Stimulated activated CD4-positive, alpha-beta T cell treated with anti-CD3 and anti-CD28 coated beads, Interleukin-1b, Interleukin-23, amount 100 ng/mL, for 1 hour (primary cell): Measurements from ENCODE around the gene COA1.
"Not testable (repeated sequence)": the region's sequence is repeated elsewhere in the genome, so short reads cannot be mapped to it uniquely, and the experiment has no call there.

Experiments
- DNase-seq, 2 donors: peaks; one replicate each; pipeline ENCODE4 v3.0.0-alpha.2; 2020; ENCODE audit warnings: low read depth in 2 of 2

The COA1 gene

DNA sequence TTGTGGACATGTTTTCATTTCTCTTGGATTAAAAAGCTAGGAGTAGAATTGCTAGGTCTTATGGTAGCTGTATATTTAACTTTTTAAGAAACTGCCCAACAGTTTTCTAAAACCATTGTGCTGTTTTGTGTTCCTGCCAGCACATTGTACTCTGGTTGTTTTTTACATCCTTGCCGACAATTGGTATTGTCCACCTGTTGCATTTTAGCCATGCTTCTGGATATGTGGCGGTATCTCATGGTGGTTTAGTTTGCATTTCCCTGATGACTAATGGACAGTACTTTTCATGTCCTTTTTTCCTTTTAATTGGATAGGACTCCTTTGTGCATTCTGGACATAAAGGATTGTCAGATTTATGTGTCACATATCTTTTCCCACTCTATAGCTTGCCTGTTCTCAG lies 100.9 kb downstream of the COA1 start:
- DNase-seq, result no peak

DNA sequence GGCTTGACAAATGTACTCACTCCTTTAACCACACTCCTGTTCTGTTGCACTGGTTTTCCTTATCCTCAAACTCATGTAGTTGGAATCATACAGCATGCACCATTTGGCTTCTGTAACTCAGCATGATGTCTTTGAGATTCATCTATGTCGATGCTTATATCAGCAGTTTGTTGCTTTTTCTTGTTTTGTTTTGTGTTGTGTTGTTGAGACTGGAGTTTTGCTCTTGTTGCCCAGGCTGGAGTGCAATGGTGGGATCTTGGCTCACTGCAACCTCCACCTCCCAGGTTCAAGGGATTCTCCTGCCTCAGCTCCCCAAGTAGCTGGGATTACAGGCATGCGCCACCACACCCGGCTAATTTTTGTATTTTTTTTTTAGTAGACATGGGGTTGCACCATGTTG lies 101.5 kb downstream of the COA1 start:
- DNase-seq, result not testable (repeated sequence)

DNA sequence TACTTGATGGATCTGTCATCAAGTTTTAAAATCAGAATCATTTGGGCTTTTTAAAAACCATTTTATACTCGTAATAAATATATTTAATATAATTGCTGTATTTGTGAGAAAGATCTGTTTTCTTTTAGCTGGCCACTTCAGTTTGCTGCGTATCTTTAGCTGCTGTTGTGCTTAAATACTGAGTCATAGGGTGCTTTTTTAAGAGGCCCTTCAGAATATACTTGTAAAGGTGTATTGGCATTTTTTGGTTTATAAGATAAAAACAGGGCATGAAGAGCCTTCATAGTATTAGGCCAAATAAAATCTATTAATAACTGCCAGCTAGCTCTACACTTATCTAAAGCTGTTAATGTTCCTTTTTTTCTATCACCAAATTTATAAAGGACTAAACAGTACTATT lies 102.6 kb downstream of the COA1 start:
- DNase-seq, result no peak

DNA sequence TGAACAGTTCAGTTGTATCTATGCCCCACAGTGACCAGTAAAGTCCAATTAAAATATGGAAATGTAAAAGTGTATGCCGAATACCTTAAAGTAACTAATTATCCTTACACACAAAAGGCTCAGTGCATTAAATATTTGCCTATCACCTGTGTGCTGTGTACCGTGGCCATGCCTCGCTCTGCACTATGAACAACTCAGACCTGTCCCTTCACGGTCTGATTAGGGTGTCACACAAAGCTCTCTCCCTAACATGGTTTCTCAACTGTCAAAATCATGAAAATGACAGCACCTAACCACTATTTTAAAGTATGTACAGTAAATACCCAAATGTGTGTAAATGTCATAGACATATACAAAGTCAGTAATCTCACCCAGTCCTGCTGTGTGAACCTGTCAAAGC lies 103.3 kb downstream of the COA1 start:
- no peak for DNase-seq

DNA sequence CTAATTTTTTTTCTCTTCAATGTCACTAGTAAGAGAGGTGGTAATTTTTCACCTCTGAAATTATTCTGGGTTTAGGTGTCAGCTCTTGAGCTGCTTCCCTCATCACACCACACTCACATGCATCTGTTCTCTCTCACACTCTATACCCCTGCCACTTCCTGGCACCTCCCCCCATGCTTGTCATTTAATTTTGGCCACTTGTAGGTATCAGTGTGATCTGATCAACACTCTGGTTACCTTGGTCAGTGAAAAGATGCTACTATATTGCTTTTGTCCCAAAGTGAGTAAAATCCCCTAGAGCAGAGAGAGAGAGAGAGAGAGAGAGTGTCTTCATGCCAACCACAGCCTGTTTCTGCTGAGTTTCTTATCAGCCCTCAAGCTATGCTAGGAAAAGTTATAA lies 103.9 kb downstream of the COA1 start:
- no peak for DNase-seq

DNA sequence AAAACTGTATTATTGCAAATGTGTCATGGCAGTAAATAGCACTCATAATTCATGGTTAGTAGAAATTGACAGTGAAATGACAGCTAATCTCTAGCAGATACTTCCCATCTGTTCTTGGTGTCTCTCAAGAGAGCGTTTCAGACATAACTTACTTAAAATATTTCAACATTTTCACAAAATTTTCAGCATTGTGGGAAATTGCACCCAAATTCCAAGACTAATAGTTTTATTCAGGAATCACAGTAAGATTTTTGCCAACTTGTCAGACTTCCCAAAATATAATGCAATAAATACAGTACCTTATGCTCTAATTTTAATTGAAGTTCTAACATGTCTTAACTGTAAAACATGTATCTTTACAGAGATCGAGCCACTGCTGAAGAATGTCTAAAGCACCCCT lies 105.2 kb downstream of the COA1 start:
- DNase-seq, result no peak

DNA sequence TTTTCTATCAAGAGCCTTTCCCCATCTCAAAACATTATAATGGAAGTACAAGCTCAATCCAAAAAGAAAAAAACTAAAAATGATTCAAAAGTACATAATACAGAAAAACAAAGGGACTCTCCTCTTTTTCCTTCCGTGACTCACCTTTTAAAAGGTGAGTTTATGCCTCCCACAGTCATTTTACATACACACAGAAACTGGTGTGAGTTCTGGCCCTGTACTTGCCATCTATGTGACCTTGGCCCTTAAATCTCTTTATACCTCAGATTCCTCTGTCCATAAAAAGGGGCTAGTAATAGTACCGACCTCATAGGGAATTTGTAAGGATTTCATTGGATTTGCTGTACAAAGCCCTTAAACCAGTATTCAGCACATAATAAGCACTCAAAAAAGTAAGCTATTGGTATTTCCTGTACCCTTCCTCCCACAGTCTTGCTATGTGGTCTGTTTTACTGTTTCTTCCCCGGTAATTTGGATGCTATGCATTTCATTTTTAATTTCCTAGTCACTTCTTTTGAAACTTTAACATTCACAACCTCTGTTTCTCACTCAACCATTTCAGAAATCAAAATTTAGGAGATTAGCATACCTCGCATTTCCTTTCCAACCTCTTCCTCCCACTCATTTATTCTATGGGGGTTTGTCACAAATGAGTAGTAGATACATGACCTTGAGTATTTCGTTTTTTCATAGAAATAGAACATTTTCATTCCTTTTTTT lies 107.4 kb downstream of the COA1 start:
- no peak for DNase-seq

DNA sequence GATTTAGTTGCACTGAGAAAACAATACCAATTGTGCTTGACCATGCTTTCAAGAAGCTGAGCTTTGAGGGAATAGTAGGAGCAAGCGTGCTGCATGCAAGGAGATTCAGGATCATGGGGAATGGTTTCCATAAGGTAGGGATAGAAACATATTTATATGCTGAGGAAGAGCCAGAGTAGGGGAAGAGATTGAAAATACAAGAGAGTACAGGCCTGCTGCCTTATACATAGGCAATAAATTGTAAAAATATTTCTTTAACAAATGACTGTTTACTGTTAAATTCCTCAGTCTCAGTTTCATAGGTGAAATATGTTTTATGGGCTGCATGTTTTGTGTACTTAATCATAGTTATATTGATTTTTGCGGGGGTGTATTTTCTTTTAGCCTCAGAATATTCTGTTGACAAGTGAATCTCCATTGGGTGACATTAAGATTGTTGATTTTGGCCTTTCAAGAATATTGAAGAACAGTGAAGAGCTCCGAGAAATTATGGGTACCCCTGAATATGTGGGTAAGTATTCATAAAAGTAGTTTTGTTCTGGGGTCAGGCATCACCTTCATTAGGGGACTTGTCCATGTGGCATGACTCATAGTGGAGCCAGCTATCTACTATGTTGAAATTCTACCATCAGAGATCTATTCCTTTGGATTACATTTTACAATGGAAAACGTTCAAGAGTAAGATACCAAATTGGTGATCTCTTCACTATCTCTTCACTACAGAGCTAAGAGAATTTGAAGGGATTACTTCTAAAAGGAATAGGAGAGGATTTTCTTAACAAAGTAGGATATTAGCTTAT lies 109.9 kb downstream of the COA1 start:
- no peak for DNase-seq

DNA sequence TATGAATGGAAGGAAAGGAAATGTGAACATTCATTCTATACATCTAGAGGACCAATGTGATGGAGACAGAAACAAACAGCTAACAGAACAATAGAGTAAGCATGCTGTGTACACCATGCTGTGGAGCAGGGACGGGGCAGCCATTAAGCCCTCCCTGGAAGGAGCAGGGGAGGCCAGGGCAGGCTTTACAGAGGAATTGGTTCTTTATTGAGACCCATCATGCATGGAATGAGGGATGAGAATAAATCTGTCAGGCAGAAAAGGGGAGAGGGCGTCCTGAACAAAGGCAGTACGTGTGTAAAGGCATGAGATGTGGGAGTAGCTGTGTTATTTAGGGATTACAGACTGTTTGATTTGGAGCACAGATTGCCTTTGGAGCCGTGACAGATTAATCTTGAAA lies 111.2 kb downstream of the COA1 start:
- no peak for DNase-seq

DNA sequence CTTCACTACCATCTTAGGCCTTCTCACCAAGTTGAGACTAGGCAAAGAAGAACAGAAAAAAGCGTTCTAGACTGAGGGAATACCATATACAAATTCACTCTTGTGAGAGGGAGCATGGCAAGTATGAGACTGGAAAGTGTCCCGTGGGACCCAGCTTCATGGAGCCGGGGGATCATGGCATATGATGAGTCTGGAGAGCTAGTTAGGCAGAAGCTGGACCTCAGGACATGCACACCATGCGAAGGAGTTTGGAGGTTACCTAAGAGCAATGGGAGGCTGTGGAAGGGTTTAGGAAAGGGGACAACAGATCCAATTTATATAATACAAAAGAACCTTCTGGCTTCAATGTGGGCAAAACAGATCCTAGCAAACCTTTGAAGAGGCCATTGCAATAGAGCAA lies 112.3 kb downstream of the COA1 start:
- DNase-seq, result no peak

DNA sequence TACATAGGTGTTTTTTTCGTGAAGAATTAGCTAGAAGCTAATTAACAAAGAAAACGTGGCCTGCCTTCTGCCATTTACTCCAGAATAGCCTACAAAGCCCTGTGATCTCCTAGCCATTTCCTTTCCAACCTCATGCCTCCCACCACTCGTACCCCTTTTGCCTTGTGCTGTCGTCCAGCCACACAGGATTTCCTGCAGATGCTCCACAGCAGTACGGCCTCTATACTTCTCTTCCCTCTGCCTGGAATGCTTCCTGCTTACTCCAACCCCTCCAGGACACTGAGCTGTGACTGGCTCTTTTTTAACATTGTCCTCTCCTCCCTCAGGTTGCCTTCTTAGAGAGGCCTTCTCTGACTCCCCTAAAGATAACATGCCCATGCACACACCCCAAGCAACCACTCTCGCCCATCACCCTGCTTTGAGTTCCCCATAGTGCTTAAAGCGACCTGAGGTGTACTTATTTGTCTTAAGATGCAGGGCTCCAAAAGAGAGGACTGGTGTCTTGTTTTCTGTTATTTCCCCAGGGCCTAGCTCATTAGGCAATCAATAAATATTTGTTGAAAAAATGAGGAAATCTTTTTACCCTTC lies 113.7 kb downstream of the COA1 start:
- no peak for DNase-seq

DNA sequence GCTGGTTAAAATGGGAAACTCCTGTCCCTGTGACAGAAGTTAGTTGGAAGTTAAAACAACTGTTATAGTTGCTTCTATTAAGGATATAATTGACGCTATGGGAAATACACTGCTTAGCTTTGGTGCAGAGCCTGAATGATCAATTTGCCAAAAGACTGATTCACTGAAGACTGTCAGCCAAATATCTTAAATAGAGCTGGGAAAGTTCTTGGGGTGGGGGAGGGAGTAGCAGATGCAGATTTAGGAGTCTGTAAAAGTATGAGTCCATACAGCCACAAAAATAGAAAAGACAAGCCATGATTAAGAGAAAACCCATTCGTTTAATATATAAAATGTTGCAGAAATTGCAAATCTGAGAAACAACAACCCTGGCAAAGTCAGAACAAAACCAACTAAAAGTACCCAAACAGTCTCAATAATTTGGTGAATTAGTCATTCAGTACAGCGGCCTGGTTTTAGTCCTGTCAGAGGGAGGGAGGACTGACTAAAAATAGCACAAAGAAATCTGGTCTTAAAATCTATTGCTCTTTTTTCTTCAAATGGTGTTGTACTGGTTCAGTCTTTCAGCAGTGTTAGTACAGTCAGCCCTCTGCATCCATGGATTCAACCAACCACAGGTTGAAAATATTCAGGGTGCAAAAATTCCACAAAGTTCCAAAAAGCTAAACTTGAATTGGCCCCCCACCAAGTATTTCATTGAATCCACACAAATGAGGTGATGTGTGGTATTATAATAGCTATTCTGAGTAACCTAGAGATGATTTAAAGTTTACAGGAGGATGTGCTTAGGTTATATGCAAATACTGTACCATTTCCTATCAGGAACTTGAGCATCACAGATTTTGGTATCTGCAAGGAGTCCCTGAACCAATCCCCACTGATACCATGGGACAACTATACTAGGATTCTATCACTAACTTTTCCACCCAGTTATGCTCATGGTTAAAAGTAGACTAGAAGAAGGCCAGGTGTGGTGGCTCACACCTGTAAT lies 116.4 kb downstream of the COA1 start:
- no peak for DNase-seq

DNA sequence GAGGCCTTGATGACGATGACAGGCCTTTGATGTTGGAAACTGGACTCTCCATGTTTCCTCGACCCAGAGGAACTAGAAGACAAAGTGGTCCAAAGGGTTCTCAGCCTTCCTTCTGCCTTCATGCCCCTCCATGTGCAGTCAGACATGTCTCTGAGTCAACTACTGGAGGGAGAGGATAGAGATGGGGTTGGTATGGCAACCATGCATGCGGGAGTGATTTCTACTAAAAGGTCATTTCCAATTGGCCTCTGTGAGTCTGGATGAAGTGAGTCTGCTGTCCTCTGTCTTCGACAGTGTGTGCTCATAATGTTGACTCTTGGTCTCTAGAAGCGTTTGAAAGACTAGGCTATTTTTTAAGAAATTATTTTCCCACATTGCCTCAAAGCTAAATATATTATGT lies 117.2 kb downstream of the COA1 start:
- DNase-seq, result no peak

DNA sequence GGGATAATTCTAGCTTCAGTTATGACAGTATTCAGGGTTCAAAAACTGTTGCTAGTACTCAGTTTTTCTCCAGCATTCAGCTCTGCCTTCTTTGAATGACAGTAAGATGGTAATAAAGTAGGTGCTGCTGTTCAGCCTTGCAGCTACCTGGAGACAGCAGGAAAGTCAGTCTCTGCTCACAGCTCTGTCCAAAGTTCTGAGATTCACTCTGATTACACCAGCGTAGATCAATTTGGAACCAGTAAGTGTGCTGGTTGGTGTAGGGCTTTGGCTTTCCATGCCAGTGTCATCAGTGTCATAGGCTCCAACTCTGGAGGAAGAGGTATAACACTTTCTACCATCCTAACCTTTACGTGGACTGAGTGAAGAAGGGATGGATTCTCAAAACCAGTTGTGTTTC lies 120.2 kb downstream of the COA1 start:
- DNase-seq, result no peak

DNA sequence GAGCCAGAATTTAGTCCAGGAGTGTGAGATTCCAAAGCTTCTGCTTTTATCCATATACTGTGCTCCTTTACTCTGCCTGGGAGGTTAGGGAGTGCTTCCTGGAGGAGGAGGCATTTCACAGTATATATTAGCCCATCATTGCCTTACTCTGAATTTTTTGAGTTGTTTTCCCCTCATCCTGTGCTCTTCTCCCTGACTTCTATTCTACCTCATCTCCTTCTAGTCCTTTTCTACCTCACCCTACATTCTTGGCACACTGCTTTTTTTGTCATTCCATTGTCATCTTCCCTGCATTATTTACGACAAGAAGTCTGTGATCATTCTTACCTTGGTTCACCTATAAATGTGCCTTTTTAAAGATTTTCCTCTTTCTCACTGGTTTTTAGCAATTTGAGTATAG lies 125.1 kb downstream of the COA1 start:
- DNase-seq, result no peak

DNA sequence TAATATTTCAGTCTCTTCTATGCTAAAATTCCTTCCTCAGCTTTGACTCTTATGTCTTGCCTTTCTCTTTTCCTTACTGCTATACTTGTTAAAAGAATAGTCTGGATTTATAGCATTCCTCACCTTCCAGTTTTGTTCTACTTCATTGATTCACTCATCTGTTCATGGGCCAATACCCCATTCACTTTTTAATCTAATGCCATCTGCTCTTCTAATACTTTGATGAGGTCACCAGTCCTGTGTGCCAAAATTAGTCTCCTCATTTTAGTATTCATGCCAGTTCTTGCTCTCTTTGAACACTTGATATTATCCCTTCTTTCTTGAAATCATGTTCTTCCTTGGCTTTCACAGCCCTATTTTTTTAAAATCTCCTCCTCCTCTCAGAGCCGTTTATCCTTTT lies 127.1 kb downstream of the COA1 start:
- DNase-seq, result no peak

DNA sequence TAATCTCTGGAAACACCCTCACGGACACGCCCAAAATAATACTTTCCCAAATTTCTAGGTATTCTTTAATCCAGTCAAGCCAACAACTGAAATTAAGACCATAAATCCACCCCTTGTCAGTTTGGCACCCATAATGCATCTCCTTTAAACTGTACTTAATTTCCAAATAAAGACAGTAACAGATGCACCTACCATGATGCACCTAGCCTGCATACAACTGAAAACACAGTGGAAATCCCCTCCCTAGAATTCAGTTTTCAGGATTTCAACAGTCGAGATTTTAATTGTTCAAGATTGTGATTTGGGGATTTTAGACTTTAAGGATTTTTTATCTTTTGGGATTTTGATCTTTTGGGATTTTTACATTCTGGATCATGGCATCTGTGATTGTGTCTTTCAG lies 129.3 kb downstream of the COA1 start:
- DNase-seq, result no peak

DNA sequence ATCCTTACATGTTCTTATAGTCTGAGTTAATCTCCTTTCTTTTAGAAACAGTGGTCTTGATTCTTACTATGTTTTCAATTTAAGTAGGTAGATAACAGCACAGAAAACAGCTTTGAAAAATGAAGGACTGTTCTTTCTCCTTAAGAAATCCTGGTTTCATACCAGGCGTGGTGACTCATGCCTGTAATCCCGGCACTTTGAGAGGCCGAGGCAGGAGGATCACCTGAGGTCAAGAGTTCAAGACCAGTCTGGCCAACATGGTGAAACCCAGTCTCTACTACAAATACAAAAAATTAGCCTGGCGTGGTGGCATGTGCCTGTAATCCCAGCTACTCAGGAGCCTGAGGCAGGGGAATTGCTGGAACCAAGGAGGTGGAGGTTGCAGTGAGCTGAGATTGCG lies 132.9 kb downstream of the COA1 start:
- not testable (repeated sequence) for DNase-seq

DNA sequence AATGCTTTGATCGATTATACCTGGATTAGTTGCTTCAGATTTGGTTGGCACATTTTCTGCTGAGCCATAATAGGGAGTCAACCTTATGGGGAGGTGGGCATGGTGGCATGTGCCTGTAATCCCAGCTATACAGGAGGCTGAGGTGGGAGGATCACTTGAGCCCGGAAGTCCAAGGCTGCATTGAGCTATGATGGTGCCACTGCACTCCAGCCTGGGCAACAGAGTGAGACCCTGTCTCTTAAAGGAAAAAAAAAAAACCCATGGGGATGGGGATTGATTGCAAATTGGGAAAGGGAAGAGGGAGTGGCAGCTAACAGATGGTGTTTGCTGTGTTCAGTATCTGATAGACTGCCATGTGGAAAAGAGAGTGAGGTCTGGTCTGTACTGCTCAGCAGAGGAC lies 135.3 kb downstream of the COA1 start:
- DNase-seq, result no peak

DNA sequence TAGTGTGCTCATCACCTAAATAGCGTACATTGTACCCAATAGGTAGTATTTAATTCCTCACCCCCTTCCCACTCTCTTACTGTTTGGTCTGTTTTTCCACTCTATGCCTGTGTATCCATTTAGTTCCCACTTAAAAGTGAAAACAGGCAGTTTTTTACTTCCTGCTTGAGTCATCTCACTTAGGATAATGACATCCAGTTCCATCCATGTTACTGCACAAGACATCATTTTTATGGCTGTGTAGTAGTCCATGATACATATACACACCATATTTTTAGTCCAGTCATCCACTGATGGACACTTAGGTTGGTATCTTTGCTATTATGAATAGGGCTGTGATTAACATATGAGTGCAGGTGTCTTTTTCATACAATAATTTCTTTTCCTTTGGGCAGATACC lies 136.3 kb downstream of the COA1 start:
- DNase-seq, result no peak

DNA sequence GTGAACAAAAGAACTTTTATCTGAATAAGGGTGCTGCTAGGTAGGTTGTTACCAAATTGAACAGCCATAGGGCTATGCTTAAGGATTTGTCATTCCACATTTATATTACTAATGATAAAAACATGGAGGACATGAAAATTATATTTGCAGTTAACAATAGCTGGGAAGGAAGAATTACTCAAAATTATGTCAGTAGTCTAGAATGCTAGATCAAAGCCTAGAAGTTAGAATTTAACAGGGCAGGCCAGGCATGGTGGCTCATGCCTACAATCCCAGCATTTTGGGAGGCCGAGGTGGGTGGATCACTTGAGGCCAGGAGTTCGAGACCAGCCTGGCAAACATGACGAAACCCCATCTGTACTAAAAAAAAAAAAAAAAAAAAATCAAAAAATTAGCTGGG lies 137.0 kb downstream of the COA1 start:
- no peak for DNase-seq
